ENCODE measurements around the gene APOBEC4. TPM values are rescaled to one million over a fixed set of nuclear protein-coding genes. Genes with fewer than 3 reads are reported as not detected.

APOBEC4 gene
- total and polyA plus RNA-seq, 9 of the 15 experiments (the other 6 are each of a cell fraction or from before 2014, with no cell fraction given): not detected

DNA sequence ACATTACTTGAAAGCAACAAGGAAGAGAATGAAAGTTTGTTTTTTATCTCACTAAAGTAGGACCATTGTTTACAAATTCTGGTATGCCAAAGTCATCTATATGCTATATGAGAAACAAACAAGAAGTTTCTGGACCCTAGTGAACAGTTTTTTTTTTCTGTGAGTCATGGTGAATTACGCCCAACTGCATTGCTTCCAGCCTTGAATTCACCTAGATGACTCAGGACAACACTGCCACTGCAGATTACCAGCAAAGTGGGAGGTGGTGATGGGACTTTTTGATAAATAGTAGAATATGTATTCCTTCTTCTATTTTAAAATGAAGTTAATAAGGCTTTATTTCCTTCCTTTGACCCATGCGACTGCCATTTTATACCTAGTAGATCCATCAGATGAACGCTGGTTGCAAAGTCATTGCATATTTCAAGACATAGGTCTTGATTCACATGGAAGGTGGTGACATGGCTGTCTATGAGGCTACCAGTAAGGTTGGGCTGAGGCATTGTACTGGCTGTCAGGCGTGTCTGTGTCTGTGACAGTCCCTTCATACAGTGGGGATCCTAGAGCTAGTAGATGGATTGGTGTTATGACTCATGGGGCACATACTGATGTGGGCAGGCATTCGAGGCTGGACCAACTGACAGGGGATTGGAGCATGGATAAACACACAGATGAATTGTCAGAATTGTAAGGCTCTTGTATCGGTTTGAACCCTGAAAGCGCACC lies 49.1 kb upstream of the APOBEC4 start (continued):
- TF ChIP-seq, protein P1, sequence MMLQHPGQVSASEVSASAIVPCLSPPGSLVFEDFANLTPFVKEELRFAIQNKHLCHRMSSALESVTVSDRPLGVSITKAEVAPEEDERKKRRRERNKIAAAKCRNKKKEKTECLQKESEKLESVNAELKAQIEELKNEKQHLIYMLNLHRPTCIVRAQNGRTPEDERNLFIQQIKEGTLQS (IDR thresholded peaks at IDR 0.05): peak; percentile 18; the same call in 1 of the 2 replicates
- TF ChIP-seq, protein P1 (CRISPR knock-in tag; conservative IDR thresholded peaks at IDR 0.05): no peak
- TF ChIP-seq, protein P2, sequence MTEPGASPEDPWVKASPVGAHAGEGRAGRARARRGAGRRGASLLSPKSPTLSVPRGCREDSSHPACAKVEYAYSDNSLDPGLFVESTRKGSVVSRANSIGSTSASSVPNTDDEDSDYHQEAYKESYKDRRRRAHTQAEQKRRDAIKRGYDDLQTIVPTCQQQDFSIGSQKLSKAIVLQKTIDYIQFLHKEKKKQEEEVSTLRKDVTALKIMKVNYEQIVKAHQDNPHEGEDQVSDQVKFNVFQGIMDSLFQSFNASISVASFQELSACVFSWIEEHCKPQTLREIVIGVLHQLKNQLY (CRISPR knock-in tag; conservative IDR thresholded peaks at IDR 0.05): no peak
- TF ChIP-seq PHB2 (IDR thresholded peaks at IDR 0.05; ENCODE audit: low read depth): no peak
- TF ChIP-seq, protein P3, sequence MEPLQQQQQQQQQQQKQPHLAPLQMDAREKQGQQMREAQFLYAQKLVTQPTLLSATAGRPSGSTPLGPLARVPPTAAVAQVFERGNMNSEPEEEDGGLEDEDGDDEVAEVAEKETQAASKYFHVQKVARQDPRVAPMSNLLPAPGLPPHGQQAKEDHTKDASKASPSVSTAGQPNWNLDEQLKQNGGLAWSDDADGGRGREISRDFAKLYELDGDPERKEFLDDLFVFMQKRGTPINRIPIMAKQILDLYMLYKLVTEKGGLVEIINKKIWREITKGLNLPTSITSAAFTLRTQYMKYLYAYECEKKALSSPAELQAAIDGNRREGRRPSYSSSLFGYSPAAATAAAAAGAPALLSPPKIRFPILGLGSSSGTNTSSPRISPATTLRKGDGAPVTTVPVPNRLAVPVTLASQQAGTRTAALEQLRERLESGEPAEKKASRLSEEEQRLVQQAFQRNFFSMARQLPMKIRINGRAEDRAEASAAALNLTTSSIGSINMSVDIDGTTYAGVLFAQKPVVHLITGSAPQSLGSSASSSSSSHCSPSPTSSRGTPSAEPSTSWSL (CRISPR knock-in tag; IDR thresholded peaks at IDR 0.05; ENCODE audit: borderline replicate concordance): no peak
- no peak for TF ChIP-seq PYGO2 (tag; IDR thresholded peaks at IDR 0.05)
- TF ChIP-seq JUND (IDR thresholded peaks at IDR 0.05; ENCODE audit: borderline replicate concordance, low read depth, low read length): peak; percentile 47; the same call in 1 of the 2 replicates
- no peak for TF ChIP-seq JUND (tag; IDR thresholded peaks at IDR 0.05; ENCODE audit: borderline replicate concordance, low read depth, low read length)
- no peak for TF ChIP-seq POLR2AphosphoS5 (IDR thresholded peaks at IDR 0.05; ENCODE audit: control insufficient read depth, insufficient read depth, low read depth, low read length)
- TF ChIP-seq ZFX (CRISPR knock-in tag; IDR thresholded peaks at IDR 0.05): no peak
- TF ChIP-seq SP2 (IDR thresholded peaks at IDR 0.05; ENCODE audit: extremely low read depth, low read depth, low read length, poor library complexity, severe bottlenecking): no peak
- no peak for TF ChIP-seq PCBP1 (IDR thresholded peaks at IDR 0.05; ENCODE audit: low read depth, low read length, poor library complexity, severe bottlenecking)
- TF ChIP-seq ZNF384 (IDR thresholded peaks at IDR 0.05; ENCODE audit: low read depth, low read length): peak; percentile 53
- TF ChIP-seq, protein P4, sequence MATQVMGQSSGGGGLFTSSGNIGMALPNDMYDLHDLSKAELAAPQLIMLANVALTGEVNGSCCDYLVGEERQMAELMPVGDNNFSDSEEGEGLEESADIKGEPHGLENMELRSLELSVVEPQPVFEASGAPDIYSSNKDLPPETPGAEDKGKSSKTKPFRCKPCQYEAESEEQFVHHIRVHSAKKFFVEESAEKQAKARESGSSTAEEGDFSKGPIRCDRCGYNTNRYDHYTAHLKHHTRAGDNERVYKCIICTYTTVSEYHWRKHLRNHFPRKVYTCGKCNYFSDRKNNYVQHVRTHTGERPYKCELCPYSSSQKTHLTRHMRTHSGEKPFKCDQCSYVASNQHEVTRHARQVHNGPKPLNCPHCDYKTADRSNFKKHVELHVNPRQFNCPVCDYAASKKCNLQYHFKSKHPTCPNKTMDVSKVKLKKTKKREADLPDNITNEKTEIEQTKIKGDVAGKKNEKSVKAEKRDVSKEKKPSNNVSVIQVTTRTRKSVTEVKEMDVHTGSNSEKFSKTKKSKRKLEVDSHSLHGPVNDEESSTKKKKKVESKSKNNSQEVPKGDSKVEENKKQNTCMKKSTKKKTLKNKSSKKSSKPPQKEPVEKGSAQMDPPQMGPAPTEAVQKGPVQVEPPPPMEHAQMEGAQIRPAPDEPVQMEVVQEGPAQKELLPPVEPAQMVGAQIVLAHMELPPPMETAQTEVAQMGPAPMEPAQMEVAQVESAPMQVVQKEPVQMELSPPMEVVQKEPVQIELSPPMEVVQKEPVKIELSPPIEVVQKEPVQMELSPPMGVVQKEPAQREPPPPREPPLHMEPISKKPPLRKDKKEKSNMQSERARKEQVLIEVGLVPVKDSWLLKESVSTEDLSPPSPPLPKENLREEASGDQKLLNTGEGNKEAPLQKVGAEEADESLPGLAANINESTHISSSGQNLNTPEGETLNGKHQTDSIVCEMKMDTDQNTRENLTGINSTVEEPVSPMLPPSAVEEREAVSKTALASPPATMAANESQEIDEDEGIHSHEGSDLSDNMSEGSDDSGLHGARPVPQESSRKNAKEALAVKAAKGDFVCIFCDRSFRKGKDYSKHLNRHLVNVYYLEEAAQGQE (IDR thresholded peaks at IDR 0.05; ENCODE audit: borderline replicate concordance): no peak
- TF ChIP-seq, protein P4 (CRISPR knock-in tag; IDR thresholded peaks at IDR 0.05; ENCODE audit: low read depth): no peak
